ENCODE measurements around the gene C16orf78.
A peak's percentile ranks its signal among the peaks of the same experiment; 100 is the strongest.

Gene C16orf78

GRCh38 chr16:49347476-49347875, 26.1 kb upstream of the C16orf78 start:
- no peak for DNase-seq (ENCODE audit: low read depth)
- no peak overlapping the region for H3K4me3 ChIP-seq (ENCODE audit: low read depth, low read length)
- no peak for TF ChIP-seq CTCF (IDR thresholded peaks at IDR 0.05; ENCODE audit: low read depth, low read length, missing control alignments)
- in situ Hi-C loops (cut with HindIII; ENCODE audit: low sequenced_read_pairs) = no loop called here

GRCh38 chr16:49348408-49349176, 25.0 kb upstream of the C16orf78 start:
- DNase-seq (ENCODE audit: low read depth) = no peak
- no peak overlapping the region for H3K4me3 ChIP-seq (ENCODE audit: low read depth, low read length)
- TF ChIP-seq CTCF (IDR thresholded peaks at IDR 0.05; ENCODE audit: low read depth, low read length, missing control alignments) = no peak
- in situ Hi-C loops (cut with HindIII; ENCODE audit: low sequenced_read_pairs) = no loop called here

GRCh38 chr16:49349446-49350168, 24.0 kb upstream of the C16orf78 start:
- no peak for DNase-seq (ENCODE audit: low read depth)
- H3K4me3 ChIP-seq (ENCODE audit: low read depth, low read length) = no peak overlapping the region
- in situ Hi-C loops (cut with HindIII; ENCODE audit: low sequenced_read_pairs) = loop anchor here (10.0 kb wide), 1 partner anchor 675 kb away; no protein-coding TSS in a partner anchor
- no peak for TF ChIP-seq CTCF (IDR thresholded peaks at IDR 0.05; ENCODE audit: low read depth, low read length, missing control alignments)

GRCh38 chr16:49350265-49351095, 23.1 kb upstream of the C16orf78 start:
- TF ChIP-seq CTCF (IDR thresholded peaks at IDR 0.05; ENCODE audit: low read depth, low read length, missing control alignments) = peak; percentile 84
- no peak for DNase-seq (ENCODE audit: low read depth)
- no peak overlapping the region for H3K4me3 ChIP-seq (ENCODE audit: low read depth, low read length)
- in situ Hi-C loops (cut with HindIII; ENCODE audit: low sequenced_read_pairs) = loop anchor here (10.0 kb wide), 1 partner anchor 676 kb away; no protein-coding TSS in a partner anchor

- no peak for DNase-seq (ENCODE audit: low read depth)
- H3K4me3 ChIP-seq (ENCODE audit: low read depth, low read length) = no peak overlapping the region
- no peak for TF ChIP-seq CTCF (IDR thresholded peaks at IDR 0.05; ENCODE audit: low read depth, low read length, missing control alignments)
- in situ Hi-C loops (cut with HindIII; ENCODE audit: low sequenced_read_pairs) = loop anchor here (10.0 kb wide), 1 partner anchor 676 kb away; no protein-coding TSS in a partner anchor
Observed at GRCh38 chr16:49351096-49351487, 22.5 kb upstream of the C16orf78 start.

GRCh38 chr16:49352892-49353291, 20.7 kb upstream of the C16orf78 start:
- in situ Hi-C loops (cut with HindIII; ENCODE audit: low sequenced_read_pairs) = loop anchor here (10.0 kb wide), 1 partner anchor 678 kb away; no protein-coding TSS in a partner anchor
- peak; percentile 39 for TF ChIP-seq CTCF (IDR thresholded peaks at IDR 0.05; ENCODE audit: low read depth, low read length, missing control alignments)
- DNase-seq (ENCODE audit: low read depth) = no peak
- no peak overlapping the region for H3K4me3 ChIP-seq (ENCODE audit: low read depth, low read length)

Data from astrocyte of the cerebellum (primary cell).